OCI-LY3 (cell line): ENCODE measurements around the gene WDPCP.

Experiments
- CTCF ChIP-seq: fragments of 200-600, 300-600 bp; sonication (generic); IDR thresholded peaks from 2 replicates; pipeline ENCODE4 v1.5.1; 2014; ENCODE audit warnings: antibody characterized with exemption, low read length, low read depth
- EZH2phosphoT487 ChIP-seq: fragments of 200-600 bp; shearing (Covaris generic); IDR thresholded peaks from 2 replicates; pipeline ENCODE4 v1.6.1; 2018; ENCODE audit warnings: antibody characterized with exemption, mixed run types, low read depth

DNA sequence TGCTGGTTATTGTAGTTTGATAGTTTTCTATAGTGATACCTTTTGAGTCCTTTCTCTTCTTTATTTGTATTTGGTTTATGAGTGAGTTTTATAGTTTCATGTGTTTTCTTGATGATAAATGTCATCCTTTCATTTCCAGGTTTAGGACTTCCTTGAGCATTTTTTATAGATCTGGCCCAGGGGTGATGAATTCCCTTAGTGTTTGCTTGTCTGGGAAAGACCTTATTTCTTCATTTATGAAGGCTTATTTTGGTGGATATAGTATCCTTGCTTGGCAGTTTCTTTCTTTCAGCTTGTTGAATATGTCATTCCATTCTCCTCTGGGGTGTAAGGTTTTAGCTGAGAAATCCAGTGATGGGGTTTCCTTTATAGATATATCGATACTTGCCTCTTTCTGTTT, 483.8 kb downstream of the WDPCP start:
- no peak for TF ChIP-seq CTCF
- no peak for TF ChIP-seq EZH2phosphoT487
